Measurements from ENCODE around the gene SIX2. TPM values are rescaled to one million over a fixed set of nuclear protein-coding genes. Genes with fewer than 3 reads are reported as not detected.

Gene SIX2
- total and polyA plus RNA-seq, 2 experiments from 2014 or later: 0.87 to 1.3 TPM

- H3K4me3 Mint-ChIP-seq: no peak overlapping the region
- no peaks in the 10 kb centered on the region for H4K20me1 ChIP-seq (replicated peaks; ENCODE audit: insufficient read depth)
- H3K27ac Mint-ChIP-seq: no peak overlapping the region
- no peaks in the 10 kb centered on the region; the same call in 1 of the 3 replicates for H3K4me1 Mint-ChIP-seq
- no peaks in the 10 kb centered on the region for H3K9me2 ChIP-seq (ENCODE audit: insufficient read depth)
- DNase-seq (ENCODE audit: low spot score): no peak
- no peaks in the 10 kb centered on the region for H3F3A ChIP-seq (replicated peaks; ENCODE audit: low read depth)
- no peak overlapping the region for H2AFZ ChIP-seq
- no peaks in the 10 kb centered on the region for H3K36me3 Mint-ChIP-seq (ENCODE audit: low read depth)
- H3K9me3 Mint-ChIP-seq: no peaks in the 10 kb centered on the region
- peaks cover 4% of the 10 kb centered on the region for H3K27me3 Mint-ChIP-seq (ENCODE audit: insufficient read depth, low read depth, poor library complexity)
- H3K4me2 ChIP-seq: no peak overlapping the region
- H3K4me1 ChIP-seq (ENCODE audit: insufficient read depth): no peaks in the 10 kb centered on the region
- no peak overlapping the region for H3K27ac ChIP-seq (ENCODE audit: low read depth)
- H3K4me3 ChIP-seq: no peak overlapping the region
- TF ChIP-seq ZNF462 (CRISPR knock-in tag; IDR thresholded peaks at IDR 0.05): no peak
- TF ChIP-seq CTCF (conservative IDR thresholded peaks at IDR 0.05; ENCODE audit: low read depth in 2 of 2): no peak
- TF ChIP-seq NANOG (IDR thresholded peaks at IDR 0.05; ENCODE audit: borderline replicate concordance): no peak
- no peak for TF ChIP-seq POLR2AphosphoS5 (IDR thresholded peaks at IDR 0.05; ENCODE audit: low read depth)
- no peak for TF ChIP-seq ETS1 (IDR thresholded peaks at IDR 0.05)
- TF ChIP-seq JUNB (IDR thresholded peaks at IDR 0.05; ENCODE audit: unreplicated experiment): no peak
- TF ChIP-seq STAT1 (IDR thresholded peaks at IDR 0.05; ENCODE audit: unreplicated experiment): no peak
- no peak for TF ChIP-seq CREB1 (CRISPR knock-in tag; IDR thresholded peaks at IDR 0.05; ENCODE audit: low read depth)
- no peak for TF ChIP-seq ZNF114 (CRISPR knock-in tag; IDR thresholded peaks at IDR 0.05)
- ATAC-seq: no peak
- no peaks in the 10 kb centered on the region for H3K36me3 ChIP-seq (ENCODE audit: insufficient read depth)
- no peaks in the 10 kb centered on the region for H3K79me2 ChIP-seq (replicated peaks; ENCODE audit: insufficient read depth)
- H3K27me3 ChIP-seq (ENCODE audit: insufficient read depth): no peaks in the 10 kb centered on the region
These were observed 38.0 kb upstream of the SIX2 start for GRCh38 chr2:45047301-45047700.
